RWPE1 (cell line): ENCODE results near the gene NPAS1.

ENCODE experiments used
- CTCF ChIA-PET: fragments of 350-600 bp; sonication (Branson Sonifier 250); formaldehyde crosslinking; extraction: SDS; loops from one replicate; lab custom pipeline; 2021; lab: Yijun Ruan, JAX
- POLR2A ChIA-PET: fragments of 400-600 bp; formaldehyde crosslinking; extraction: SDS; loops from one replicate; lab custom pipeline; 2020; ENCODE audit warnings: antibody characterized with exemption; ENCODE audit not compliant: low non-redundant PET; lab: Yijun Ruan, JAX
- DNase-seq: peaks from one replicate; pipeline ENCODE4 v3.0.0; 2012; ENCODE audit warnings: low spot score
- H3K27ac ChIP-seq: fragments of 450-650 bp; 2 replicates; pipeline ENCODE4 v1.5.1; 2017
- CTCF ChIP-seq: fragments of 450-650 bp; conservative IDR thresholded peaks from 2 replicates; pipeline ENCODE4 v1.5.1; 2017; ENCODE audit warnings: low read depth, mild to moderate bottlenecking

Gene NPAS1

GRCh38 chr19:47002106-47002766 lies 17.4 kb upstream of the NPAS1 start:
- CTCF ChIA-PET = interaction anchor here (0.5 to 2.1 kb wide), 8 partner anchors 8 to 245 kb away, joined by 3 to 13 read pairs (median 5); partner anchors contain the start of gene NPAS1
- TF ChIP-seq CTCF = no peak

GRCh38 chr19:47002853-47003610 lies 16.6 kb upstream of the NPAS1 start:
- no peak for TF ChIP-seq CTCF
- DNase-seq = no peak
- ChIA-PET POLR2A (interaction anchor here (0.6 kb wide), 1 partner anchor 152 kb away, joined by 3 read pairs; the partner anchor contains the start of gene AP2S1), CTCF (interaction anchor here (0.5 to 2.1 kb wide), 7 partner anchors 8 to 220 kb away, joined by 3 to 13 read pairs (median 5); no protein-coding TSS in a partner anchor)
- 0 out of 2 replicates have a peak overlapping the region, but pooled peaks have one; percentile 9 for H3K27ac ChIP-seq

More at GRCh38 chr19:47002106-47002766, 17.4 kb upstream of the NPAS1 start:
- H3K27ac ChIP-seq = peak overlapping the region; percentile 9; the same call in 1 of the 2 replicates
- POLR2A ChIA-PET = no interaction called here
- DNase-seq = no peak

DNA sequence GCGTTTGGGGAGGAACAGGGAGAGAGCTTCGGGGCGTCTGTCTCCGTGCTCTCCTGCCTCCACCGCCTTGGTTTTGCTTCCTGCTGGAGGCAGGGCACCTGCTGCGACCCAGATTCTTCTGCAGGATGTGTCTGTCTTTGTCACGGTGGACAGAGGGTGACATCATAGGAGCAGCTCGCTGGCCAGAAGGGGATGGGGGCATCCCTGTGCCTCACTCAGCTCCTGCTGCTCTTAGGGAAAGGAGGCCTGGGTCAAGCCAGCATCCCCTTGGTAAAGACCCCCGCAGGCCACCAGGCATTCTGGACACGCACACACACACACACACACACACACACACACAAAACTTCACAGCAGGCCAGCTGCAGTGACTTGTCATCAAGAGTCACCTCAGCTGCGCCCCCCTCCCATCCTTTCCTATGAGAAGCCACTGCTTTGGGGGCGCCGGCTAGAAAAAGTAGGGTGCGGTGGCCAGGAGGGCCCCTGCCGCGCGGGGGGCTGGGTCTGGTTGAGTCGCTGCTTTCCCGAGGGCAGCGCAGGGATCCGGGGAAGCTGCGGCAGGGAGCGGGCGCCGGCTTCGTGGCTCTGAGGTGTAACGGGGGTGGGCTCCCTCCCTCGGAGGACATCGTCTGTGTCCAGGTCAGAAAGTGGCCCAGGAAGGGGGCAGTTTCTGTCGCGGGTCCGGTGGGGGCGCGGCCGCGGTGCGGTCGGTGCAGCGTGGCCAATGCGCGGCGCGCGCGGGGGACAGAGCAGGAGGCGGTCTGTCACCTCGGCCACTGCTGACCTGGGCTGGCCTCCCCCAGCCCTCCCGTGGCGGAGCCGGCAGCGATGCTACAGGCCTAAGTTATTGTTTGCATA lies 15.8 kb upstream of the NPAS1 start:
- no peak overlapping the region for H3K27ac ChIP-seq
- CTCF ChIA-PET = interaction anchor here (0.6 to 1.8 kb wide), 3 partner anchors 9 to 124 kb away, joined by 3 to 7 read pairs (median 3); no protein-coding TSS in a partner anchor
- no peak for TF ChIP-seq CTCF
- DNase-seq = no peak
- POLR2A ChIA-PET = interaction anchor here (0.6 kb wide), 1 partner anchor 153 kb away, joined by 3 read pairs; the partner anchor contains the start of gene AP2S1

GRCh38 chr19:47005164-47005641 lies 14.4 kb upstream of the NPAS1 start:
- peak overlapping the region; percentile 11; the same call in 1 of the 2 replicates for H3K27ac ChIP-seq
- CTCF ChIA-PET = no interaction called here
- POLR2A ChIA-PET = no interaction called here
- no peak for DNase-seq
- no peak for TF ChIP-seq CTCF

DNA sequence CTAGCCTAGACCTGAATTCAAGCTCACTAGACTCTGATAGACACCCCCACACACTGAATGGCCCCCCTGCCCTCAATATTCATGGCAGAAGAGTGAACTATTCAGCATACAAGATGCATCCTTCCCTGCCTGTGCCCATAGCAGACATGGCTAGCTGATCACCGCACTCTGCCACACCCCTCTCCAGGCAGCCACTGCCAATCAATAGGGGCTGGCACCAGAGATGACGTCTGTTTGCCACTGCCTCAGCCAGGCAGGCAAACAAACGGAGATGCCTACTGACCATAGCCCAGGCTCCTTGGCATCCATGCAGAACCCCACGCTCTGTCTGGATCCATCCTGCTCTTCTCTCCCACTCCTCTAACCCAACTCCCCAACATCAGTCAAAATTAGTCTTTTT lies 13.8 kb upstream of the NPAS1 start:
- DNase-seq = no peak
- no peak for TF ChIP-seq CTCF
- H3K27ac ChIP-seq = no peak overlapping the region
- ChIA-PET CTCF (interaction anchor here (0.6 kb wide), 1 partner anchor 11 kb away, joined by 3 read pairs; no protein-coding TSS in a partner anchor), POLR2A (no interaction called here)
